GM21367 (cell line): ENCODE results near the gene SLC13A1.
"Not testable (repeated sequence)": the region's sequence is repeated elsewhere in the genome, so short reads cannot be mapped to it uniquely, and the experiment has no call there.

Experiments
- ATAC-seq: cut with Tn5 transposase; IDR thresholded peaks from one replicate; pipeline ENCODE4 v1.9.1; 2021; ENCODE audit not compliant: unreplicated experiment

Gene SLC13A1

GRCh38 chr7:123131140-123131539, 68.6 kb downstream of the SLC13A1 start:
- no peak for ATAC-seq

GRCh38 chr7:123126691-123127090, 73.1 kb downstream of the SLC13A1 start:
- ATAC-seq: no peak

- no peak for ATAC-seq
Observed at GRCh38 chr7:123126171-123126570, 73.6 kb downstream of the SLC13A1 start.

- ATAC-seq: no peak
Observed at GRCh38 chr7:123125231-123125630, 74.5 kb downstream of the SLC13A1 start.

- ATAC-seq: no peak
Observed at GRCh38 chr7:123122916-123123315, 76.9 kb downstream of the SLC13A1 start.

- ATAC-seq: no peak
Observed at GRCh38 chr7:123120286-123120685, 79.5 kb downstream of the SLC13A1 start.

- ATAC-seq: no peak
Observed at GRCh38 chr7:123115331-123115730, 84.4 kb downstream of the SLC13A1 start.

GRCh38 chr7:123114288-123114687, 85.5 kb downstream of the SLC13A1 start:
- ATAC-seq: no peak

- ATAC-seq: no peak
Observed at GRCh38 chr7:123112833-123113232, 86.9 kb downstream of the SLC13A1 start.

- ATAC-seq: no peak
Observed at GRCh38 chr7:123099712-123100111, 100.1 kb downstream of the SLC13A1 start.

- no peak for ATAC-seq
Observed at GRCh38 chr7:123096976-123097375, 102.8 kb downstream of the SLC13A1 start.

GRCh38 chr7:123096434-123096833, 103.3 kb downstream of the SLC13A1 start:
- ATAC-seq: no peak

GRCh38 chr7:123090456-123090855, 109.3 kb downstream of the SLC13A1 start:
- no peak for ATAC-seq

GRCh38 chr7:123086910-123087309, 112.9 kb downstream of the SLC13A1 start:
- ATAC-seq: not testable (repeated sequence)

- not testable (repeated sequence) for ATAC-seq
Observed at GRCh38 chr7:123084861-123085260, 114.9 kb downstream of the SLC13A1 start.

GRCh38 chr7:123079021-123079420, 120.7 kb downstream of the SLC13A1 start:
- no peak for ATAC-seq

GRCh38 chr7:123075838-123076467, 123.8 kb downstream of the SLC13A1 start:
- no peak for ATAC-seq

- ATAC-seq: no peak
Observed at GRCh38 chr7:123070702-123071286, 129.0 kb downstream of the SLC13A1 start.

GRCh38 chr7:123067814-123068213, 132.0 kb downstream of the SLC13A1 start:
- ATAC-seq: no peak
